ENCODE data around the gene MIXL1.

GRCh38 chr1:226185141-226186036 lies 38.1 kb upstream of the MIXL1 start:
- TF ChIP-seq POLR2AphosphoS5 (IDR thresholded peaks at IDR 0.05; ENCODE audit: low read depth, low read length) (no peak), POLR2A (IDR thresholded peaks at IDR 0.05; ENCODE audit: low read depth, low read length) (no peak), SPI1 (IDR thresholded peaks at IDR 0.05; ENCODE audit: low read depth, low read length) (no peak), TAF1 (IDR thresholded peaks at IDR 0.05; ENCODE audit: low read depth, low read length) (no peak), POU2F2 (IDR thresholded peaks at IDR 0.05; ENCODE audit: low read depth, low read length) (no peak)
